Measurements from ENCODE around the gene GLCE.
"Not testable (repeated sequence)": the region's sequence is repeated elsewhere in the genome, so short reads cannot be mapped to it uniquely, and the experiment has no call there.

The GLCE gene

DNA sequence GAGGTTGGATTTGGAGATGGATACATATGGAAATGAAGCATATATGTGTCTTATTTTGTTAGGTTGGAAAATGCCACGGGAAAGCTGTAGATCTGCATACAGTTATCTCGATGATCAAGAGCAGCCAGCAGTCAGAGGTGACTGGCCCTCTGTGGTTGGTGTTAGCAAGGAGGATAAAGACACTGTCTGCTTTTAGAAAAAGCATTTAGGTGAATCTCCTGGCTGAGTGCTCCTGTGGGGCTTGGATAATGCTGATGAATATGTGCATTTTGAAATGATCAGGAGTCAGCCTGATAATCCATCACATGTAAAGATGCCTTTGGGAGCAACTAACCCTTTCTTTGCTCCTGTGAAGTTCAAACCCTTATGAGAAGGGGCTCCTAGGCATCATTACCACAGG is 24.9 kb upstream of the GLCE start:
- no peak for DNase-seq (ENCODE audit: low read depth, low spot score)

DNA sequence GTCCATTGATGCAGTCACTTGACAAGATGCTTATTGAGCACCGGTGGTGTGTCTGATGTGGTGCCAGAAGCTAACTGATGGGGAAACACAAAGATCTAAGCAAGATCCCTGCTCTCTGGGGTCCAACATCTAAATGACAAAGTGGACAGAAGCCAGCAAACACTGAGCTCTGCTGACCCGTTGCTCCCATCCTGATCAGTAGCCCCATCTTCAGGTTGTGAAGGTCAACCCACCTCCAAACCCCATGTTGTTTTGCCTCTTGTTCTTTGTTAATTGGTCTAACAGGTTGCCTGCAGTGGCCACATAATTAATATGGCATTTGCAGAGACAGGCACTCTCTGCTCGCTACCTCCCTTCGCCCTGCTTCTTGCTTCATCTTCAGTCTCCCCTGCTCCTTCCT is 21.5 kb upstream of the GLCE start:
- no peak for DNase-seq (ENCODE audit: low read depth, low spot score)

GRCh38 chr15:69140306-69140705 is 20.1 kb upstream of the GLCE start:
- DNase-seq (ENCODE audit: low read depth, low spot score): no peak

DNA sequence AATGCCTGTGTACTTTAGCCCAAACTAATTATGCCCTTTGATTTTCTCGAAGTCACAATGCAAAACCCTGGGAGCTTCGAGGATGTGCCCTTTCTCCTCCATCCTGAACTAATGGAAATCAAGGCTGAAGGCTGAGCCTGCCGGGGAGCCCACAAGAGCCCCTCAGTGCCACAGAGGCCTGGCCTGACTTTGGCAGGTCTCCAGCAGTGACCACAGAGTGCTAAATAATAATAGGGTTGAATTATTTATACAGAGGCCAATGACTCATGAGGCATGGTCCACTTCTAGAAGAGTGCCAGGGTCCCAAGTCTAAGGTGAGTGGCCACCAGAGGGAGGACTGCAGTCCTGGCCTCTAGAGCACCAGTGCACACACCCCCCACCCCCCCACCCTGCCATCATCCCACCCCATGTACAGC is 19.1 kb upstream of the GLCE start:
- no peak for DNase-seq (ENCODE audit: low read depth, low spot score)

DNA sequence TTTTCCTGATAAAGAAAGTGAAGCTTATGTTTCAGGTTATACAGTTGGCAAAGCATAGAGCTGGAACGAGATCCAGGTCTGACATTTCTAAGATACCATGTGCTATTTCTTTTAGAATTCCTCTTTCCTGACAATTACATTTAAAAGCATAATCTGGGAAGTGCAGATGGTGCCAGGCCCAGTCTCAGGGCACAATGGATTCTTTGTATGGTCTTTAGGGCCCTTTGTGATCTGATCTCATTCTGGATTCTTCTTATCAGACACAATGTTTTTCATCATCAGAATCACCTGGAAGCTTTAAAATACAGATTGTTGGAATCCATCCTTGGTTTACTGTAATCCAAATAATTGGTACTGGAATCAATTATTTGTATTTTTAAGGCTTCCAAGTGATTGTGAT is 18.6 kb upstream of the GLCE start:
- no peak for DNase-seq (ENCODE audit: low read depth, low spot score)

DNA sequence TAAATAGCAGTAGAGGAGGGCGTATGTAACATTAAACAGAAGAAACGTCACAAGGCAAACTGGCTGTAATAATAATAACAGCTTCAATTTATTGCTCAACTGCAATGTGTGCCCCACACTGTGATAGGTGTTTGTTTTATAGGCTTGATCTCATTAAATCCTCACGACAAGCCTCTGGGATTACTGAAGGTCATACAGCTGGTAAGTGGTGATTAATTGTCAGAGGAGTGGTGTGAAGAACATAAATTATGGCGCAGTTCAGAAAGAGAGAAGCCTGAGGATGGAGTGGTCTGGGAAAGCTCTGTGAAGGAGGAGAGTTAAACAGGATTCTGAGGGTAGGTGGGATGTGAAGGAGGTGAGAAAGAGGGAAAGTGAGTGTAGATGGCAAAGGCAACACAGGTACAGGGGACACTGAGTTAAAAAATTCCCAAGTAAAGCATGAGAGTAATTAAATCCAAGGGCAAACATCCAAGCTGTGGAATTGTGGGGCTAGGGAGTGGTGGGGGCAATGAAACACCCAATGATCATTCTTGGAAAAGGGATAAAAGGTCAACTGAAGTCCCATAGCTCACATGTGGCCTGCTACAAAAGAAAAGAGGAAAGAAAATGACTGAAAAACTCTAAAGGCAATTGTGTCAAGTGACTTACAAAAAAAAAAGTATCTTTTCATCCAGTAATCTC is 16.5 kb upstream of the GLCE start:
- no peak for DNase-seq (ENCODE audit: low read depth, low spot score)

DNA sequence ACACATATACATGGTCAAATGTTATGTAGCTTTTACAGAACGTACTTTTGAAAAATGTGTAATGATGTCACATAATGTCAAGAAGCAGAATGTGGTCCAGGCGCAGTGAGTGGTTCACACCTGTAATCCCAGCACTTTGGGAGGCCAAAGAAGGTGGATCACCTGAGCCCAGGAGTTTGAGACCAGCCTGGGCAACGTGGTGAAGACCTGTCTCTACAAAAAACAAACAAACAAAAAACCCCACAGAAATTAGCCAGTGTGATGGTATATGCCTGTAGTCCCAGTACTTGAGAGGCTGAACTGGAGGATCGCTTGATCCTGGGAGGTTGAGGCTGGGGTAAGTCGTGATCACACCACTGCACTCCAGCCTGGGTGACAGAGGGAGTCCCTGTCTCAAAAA is 15.9 kb upstream of the GLCE start:
- DNase-seq (ENCODE audit: low read depth, low spot score): no peak

DNA sequence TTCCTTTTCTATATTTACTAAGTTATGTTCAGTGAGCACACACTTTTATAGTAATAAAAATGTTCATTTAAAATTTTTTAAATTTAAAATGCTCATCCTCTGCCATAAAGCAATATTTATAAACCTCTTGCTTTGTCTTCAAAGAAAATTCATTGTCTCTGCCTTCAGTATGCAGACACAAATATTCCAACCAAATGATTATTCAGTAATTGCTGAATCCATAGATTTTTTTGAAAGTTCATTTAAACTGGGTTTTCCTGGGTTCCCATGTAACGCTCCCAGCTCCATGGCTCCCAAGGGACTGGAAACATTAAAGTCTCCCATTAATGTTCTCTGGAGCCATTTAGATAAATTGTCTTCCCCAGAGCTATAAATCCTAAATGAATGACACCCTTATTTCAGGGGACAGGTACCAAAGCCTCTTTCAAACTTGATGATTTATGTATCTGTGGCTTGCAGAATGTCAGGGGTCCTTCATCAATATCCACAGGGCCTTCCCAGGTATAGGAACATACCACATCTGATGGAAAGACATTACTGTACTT is 15.2 kb upstream of the GLCE start:
- DNase-seq (ENCODE audit: low read depth, low spot score): no peak

GRCh38 chr15:69145694-69146492 is 14.5 kb upstream of the GLCE start:
- no peak for DNase-seq (ENCODE audit: low read depth, low spot score)

DNA sequence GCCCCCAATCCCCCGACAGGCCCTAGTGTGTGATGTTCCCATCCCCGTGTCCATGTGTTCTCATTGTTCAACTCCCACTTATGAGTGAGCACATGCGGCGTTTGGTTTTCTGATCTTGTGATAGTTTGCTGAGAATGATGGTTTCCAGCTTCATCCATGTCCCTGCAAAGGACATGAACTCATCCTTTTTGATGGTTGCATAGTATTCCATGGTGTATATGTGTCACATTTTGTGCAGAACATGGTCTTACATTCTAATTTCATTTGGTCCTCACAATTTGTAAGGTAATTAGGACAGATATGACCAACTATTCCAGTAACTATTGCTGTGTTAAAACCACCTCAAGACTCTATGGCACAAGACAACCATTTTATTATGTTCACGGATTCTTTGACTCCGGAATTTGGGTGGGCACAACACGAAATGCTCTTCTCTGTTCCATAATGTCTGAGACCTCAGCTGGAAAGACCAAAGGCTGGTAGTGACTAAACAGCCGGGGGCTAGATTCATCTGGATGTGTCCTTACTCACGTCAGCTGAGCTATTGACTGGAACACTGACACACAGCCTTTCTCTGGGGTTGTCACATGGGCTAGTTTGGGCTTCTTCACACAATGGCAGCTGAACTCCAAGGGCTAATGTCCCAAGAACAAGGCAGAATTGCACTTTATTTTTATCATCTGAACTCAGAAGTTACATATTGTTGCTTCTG is 13.6 kb upstream of the GLCE start:
- no peak for DNase-seq (ENCODE audit: low read depth, low spot score)

DNA sequence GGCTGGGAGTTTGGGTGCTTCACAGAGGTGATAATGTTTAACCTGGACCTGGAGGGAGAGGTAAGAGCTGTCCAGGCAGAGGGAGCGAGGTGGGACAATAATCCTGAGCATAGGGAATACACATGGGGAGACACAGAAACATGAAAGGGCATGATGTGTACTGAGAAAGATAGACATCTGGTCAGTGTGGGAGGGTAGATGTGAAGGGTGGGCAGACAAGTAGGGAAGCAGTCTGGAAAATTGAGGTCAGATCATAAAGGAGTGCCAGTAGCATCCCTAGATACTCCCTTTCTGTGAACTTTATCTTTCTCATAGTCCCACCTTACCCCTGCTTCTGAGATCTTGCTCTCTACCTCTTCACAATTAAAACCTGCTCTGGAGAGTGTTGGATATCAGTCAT is 12.0 kb upstream of the GLCE start:
- DNase-seq (ENCODE audit: low read depth, low spot score): no peak

GRCh38 chr15:69149163-69149562 is 11.3 kb upstream of the GLCE start:
- no peak for DNase-seq (ENCODE audit: low read depth, low spot score)

DNA sequence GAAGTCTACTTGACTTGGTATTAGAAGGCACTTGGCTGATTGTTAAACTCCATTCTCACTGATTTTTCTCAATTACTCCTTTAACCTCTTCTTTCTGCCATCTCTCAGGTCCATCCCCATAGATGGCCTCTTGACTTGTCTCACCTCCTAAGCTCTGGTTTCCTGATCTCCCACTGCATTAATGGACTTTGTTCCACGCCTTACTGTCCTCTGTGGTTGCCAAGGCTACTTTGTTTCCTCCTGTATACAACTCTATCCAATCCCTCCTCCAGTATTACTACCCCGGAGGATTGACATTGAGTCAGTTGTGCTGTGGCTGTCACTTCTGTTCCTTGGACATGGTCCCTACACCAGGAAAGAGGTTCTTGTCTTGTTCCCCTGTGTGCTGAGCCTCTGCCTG is 10.6 kb upstream of the GLCE start:
- DNase-seq (ENCODE audit: low read depth, low spot score): no peak

- DNase-seq (ENCODE audit: low read depth, low spot score): no peak
Measured at GRCh38 chr15:69150336-69150735, 10.1 kb upstream of the GLCE start.

GRCh38 chr15:69150841-69151240 is 9.6 kb upstream of the GLCE start:
- DNase-seq (ENCODE audit: low read depth, low spot score): no peak

DNA sequence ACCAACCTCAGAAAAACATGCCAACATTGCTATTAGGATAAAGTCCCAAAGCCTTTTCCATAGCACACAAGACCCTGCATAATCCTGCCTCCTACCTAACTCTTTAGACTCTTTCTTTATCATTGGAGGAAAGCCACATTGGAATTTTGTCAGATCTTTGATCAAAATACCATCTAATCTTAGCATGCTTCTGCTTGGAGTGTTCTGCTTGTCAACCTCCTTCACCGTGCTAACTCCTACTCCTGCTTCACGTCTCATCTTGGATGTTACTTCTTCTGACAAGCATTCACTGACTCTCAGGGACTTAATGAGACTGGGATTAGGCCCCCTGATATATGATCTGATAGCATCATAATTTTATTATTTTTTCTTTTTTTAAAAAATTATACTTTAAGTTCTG is 7.4 kb upstream of the GLCE start:
- DNase-seq (ENCODE audit: low read depth, low spot score): no peak

GRCh38 chr15:69153587-69153986 is 6.8 kb upstream of the GLCE start:
- not testable (repeated sequence) for DNase-seq (ENCODE audit: low read depth, low spot score)

DNA sequence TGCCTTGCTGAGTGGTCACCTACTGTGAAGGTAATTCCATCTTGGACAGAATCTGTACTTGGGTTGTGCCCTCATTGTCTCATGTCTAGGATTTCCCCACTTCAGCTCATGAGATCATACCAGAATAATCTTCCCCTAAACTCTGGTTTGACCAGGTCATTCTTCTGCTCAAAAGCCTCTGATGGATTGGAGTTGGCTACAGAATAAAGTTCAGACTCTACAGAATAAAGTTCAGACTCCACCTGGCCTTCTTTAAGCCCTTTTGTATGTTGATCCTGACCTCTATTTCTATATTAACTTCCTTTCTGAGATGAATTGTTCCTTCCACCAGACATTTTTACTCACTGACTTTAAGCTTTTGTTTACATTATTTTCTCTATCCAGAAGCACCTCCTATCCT is 6.4 kb upstream of the GLCE start:
- DNase-seq (ENCODE audit: low read depth, low spot score): no peak

DNA sequence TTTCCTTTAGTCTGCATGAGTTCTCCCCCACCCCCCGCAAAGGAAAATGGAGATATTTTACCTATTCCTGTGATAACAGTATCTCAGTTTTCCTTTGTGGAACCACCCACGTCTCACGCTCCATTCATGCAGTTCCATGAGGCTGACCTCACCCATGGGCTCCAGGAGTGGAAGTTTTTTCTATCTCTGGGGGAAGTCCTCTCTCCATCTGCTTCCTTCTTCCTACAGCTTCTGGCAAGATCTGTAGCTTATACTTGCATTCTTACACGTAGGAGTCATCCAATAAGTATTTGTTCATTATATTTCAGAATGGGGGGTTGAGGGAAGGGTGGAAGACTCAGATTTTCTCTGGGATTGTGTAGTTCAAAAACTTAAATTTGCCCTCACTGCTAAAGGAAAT is 5.8 kb upstream of the GLCE start:
- no peak for DNase-seq (ENCODE audit: low read depth, low spot score)

- DNase-seq (ENCODE audit: low read depth, low spot score): no peak
Measured at GRCh38 chr15:69156736-69157381, 3.6 kb upstream of the GLCE start.

DNA sequence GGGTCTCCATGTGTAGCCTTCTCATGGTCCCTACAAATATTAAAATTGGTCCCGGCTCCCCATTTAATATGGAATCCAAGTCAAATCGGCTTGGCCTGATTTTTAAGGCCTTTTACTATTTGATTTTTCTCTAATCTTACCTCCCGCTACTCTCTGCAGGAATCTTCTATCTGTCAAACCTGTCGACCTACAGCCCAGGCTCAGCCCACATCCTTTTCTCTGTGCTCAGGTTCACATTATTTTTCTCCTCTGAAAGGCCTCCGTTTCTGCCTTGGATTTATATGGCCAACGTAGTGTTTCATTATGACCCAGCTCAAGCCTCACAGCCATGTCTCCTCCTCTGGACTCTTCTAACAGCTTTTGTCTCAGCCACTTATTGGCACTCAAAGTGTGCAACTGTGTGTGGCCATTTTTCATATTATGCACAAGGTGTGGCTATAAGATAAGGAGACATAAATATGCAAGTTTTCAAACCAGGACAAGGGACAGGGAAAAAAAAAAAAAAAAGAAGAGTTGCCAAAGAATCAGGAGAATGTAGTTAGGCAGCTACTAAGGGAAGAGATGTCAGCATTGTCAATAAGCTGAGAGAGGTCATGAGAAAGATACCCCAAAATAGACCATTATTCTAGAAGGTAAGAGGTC is 2.1 kb upstream of the GLCE start:
- DNase-seq (ENCODE audit: low read depth, low spot score): no peak

- no peak for DNase-seq (ENCODE audit: low read depth, low spot score)
Measured at GRCh38 chr15:69158843-69159240, 1.6 kb upstream of the GLCE start.

All from activated CD4-positive, CD25-positive, alpha-beta regulatory T cell treated with anti-CD3 and anti-CD28 coated beads, Interleukin-2, amount 50 U/mL, for 16 hours (primary cell).